GM21737 (cell line): Measurements from ENCODE around the gene ALG1.
"Not testable (repeated sequence)": the region's sequence is repeated elsewhere in the genome, so short reads cannot be mapped to it uniquely, and the experiment has no call there.

ENCODE experiments used
- ATAC-seq: cut with Tn5 transposase; IDR thresholded peaks from one replicate; pipeline ENCODE4 v1.9.1; 2021; ENCODE audit warnings: mild to moderate bottlenecking, moderate library complexity; ENCODE audit not compliant: unreplicated experiment

ALG1 gene

GRCh38 chr16:5072334-5073278 lies 963 bp downstream of the ALG1 start:
- peak; percentile 5 for ATAC-seq

GRCh38 chr16:5073279-5073629 lies 1.6 kb downstream of the ALG1 start:
- ATAC-seq: no peak

- ATAC-seq: not testable (repeated sequence)
Measured at GRCh38 chr16:5073771-5074170, 2.1 kb downstream of the ALG1 start.

GRCh38 chr16:5075637-5076036 lies 4.0 kb downstream of the ALG1 start:
- ATAC-seq: no peak

GRCh38 chr16:5077304-5077703 lies 5.7 kb downstream of the ALG1 start:
- ATAC-seq: no peak

GRCh38 chr16:5078626-5079025 lies 7.0 kb downstream of the ALG1 start:
- no peak for ATAC-seq

GRCh38 chr16:5080461-5080860 lies 8.8 kb downstream of the ALG1 start:
- not testable (repeated sequence) for ATAC-seq

- not testable (repeated sequence) for ATAC-seq
Measured at GRCh38 chr16:5080996-5081395, 9.4 kb downstream of the ALG1 start.

GRCh38 chr16:5083646-5084045 lies 12.0 kb downstream of the ALG1 start:
- not testable (repeated sequence) for ATAC-seq

- not testable (repeated sequence) for ATAC-seq
Measured at GRCh38 chr16:5084099-5084731, 12.6 kb downstream of the ALG1 start.

- ATAC-seq: not testable (repeated sequence)
Measured at GRCh38 chr16:5084802-5085201, 13.2 kb downstream of the ALG1 start.

- not testable (repeated sequence) for ATAC-seq
Measured at GRCh38 chr16:5085716-5086115, 14.1 kb downstream of the ALG1 start.

- ATAC-seq: not testable (repeated sequence)
Measured at GRCh38 chr16:5088086-5088790, 16.6 kb downstream of the ALG1 start.

- not testable (repeated sequence) for ATAC-seq
Measured at GRCh38 chr16:5088936-5089335, 17.3 kb downstream of the ALG1 start.

- not testable (repeated sequence) for ATAC-seq
Measured at GRCh38 chr16:5089911-5090555, 18.4 kb downstream of the ALG1 start.

- ATAC-seq: not testable (repeated sequence)
Measured at GRCh38 chr16:5090592-5090991, 18.9 kb downstream of the ALG1 start.

GRCh38 chr16:5093081-5093480 lies 21.4 kb downstream of the ALG1 start:
- not testable (repeated sequence) for ATAC-seq

GRCh38 chr16:5093746-5094145 lies 22.1 kb downstream of the ALG1 start:
- ATAC-seq: not testable (repeated sequence)

GRCh38 chr16:5095145-5095830 lies 23.6 kb downstream of the ALG1 start:
- not testable (repeated sequence) for ATAC-seq

GRCh38 chr16:5096437-5097060 lies 24.9 kb downstream of the ALG1 start:
- ATAC-seq: not testable (repeated sequence)
